Nephron (organoid): ENCODE data around the gene UBE2QL1.

Experiments
- H3K27ac Mint-ChIP-seq, 3 experiments: 2 replicates each; pipeline ENCODE4 v1.8.0; 2020; ENCODE audit warnings: mixed read lengths in 3 of 3, mild to moderate bottlenecking in 2 of 3, moderate library complexity in 1 of 3
- H3K27me3 Mint-ChIP-seq: 2 replicates; pipeline ENCODE4 v1.8.0; 2021; ENCODE audit warnings: low read depth, mild to moderate bottlenecking, moderate library complexity, mixed read lengths
- H3K36me3 Mint-ChIP-seq: 2 replicates; pipeline ENCODE4 v1.8.0; 2020; ENCODE audit warnings: low read depth, mixed read lengths
- H3K4me1 Mint-ChIP-seq: 2 replicates; pipeline ENCODE4 v1.8.0; 2020; ENCODE audit warnings: mixed read lengths
- H3K4me3 Mint-ChIP-seq, 3 experiments: 2 replicates each; pipeline ENCODE4 v1.8.0; 2020; ENCODE audit warnings: mild to moderate bottlenecking in 3 of 3, mixed read lengths in 3 of 3, moderate library complexity in 2 of 3
- H3K9me3 Mint-ChIP-seq: 2 replicates; pipeline ENCODE4 v1.8.0; 2020; ENCODE audit warnings: mixed read lengths
- CTCF ChIP-seq, 3 experiments: fragments of 200-600 bp; sonication (generic); IDR thresholded peaks; one replicate each; pipeline ENCODE4 v1.5.0; 2021; ENCODE audit warnings: antibody characterized with exemption in 3 of 3; ENCODE audit not compliant: unreplicated experiment in 3 of 3

UBE2QL1 gene

GRCh38 chr5:6469836-6470235 lies 21.2 kb downstream of the UBE2QL1 start:
- no peak for TF ChIP-seq CTCF (IDR thresholded peaks at IDR 0.05; ENCODE audit: unreplicated experiment in 3 of 3)
- Mint-ChIP-seq H3K4me3 (no peak overlapping the region), H3K27ac (no peak overlapping the region), H3K4me1 (peaks cover 6% of the 10 kb centered on the region), H3K27me3 (peaks cover 18% of the 10 kb centered on the region), H3K9me3 (no peaks in the 10 kb centered on the region), H3K36me3 (no peaks in the 10 kb centered on the region)

GRCh38 chr5:6470672-6471071 lies 22.0 kb downstream of the UBE2QL1 start:
- H3K36me3 Mint-ChIP-seq, result no peaks in the 10 kb centered on the region
- peaks cover 15% of the 10 kb centered on the region for H3K27me3 Mint-ChIP-seq
- no peak for TF ChIP-seq CTCF (IDR thresholded peaks at IDR 0.05; ENCODE audit: unreplicated experiment in 3 of 3)
- H3K4me3 Mint-ChIP-seq, result no peak overlapping the region
- H3K4me1 Mint-ChIP-seq, result peaks cover 6% of the 10 kb centered on the region
- H3K9me3 Mint-ChIP-seq, result no peaks in the 10 kb centered on the region
- no peak overlapping the region for H3K27ac Mint-ChIP-seq

GRCh38 chr5:6471252-6471651 lies 22.6 kb downstream of the UBE2QL1 start:
- H3K27me3 Mint-ChIP-seq, result peaks cover 15% of the 10 kb centered on the region
- H3K4me1 Mint-ChIP-seq, result peaks cover 6% of the 10 kb centered on the region
- H3K9me3 Mint-ChIP-seq, result no peaks in the 10 kb centered on the region
- no peak overlapping the region for H3K4me3 Mint-ChIP-seq
- no peaks in the 10 kb centered on the region for H3K36me3 Mint-ChIP-seq
- H3K27ac Mint-ChIP-seq, result no peak overlapping the region
- TF ChIP-seq CTCF (IDR thresholded peaks at IDR 0.05; ENCODE audit: unreplicated experiment in 3 of 3), result no peak

GRCh38 chr5:6472792-6473191 lies 24.1 kb downstream of the UBE2QL1 start:
- Mint-ChIP-seq H3K4me3 (no peak overlapping the region), H3K4me1 (peaks cover 4% of the 10 kb centered on the region), H3K27ac (no peak overlapping the region), H3K36me3 (no peaks in the 10 kb centered on the region), H3K27me3 (peaks cover 15% of the 10 kb centered on the region), H3K9me3 (no peaks in the 10 kb centered on the region)
- no peak for TF ChIP-seq CTCF (IDR thresholded peaks at IDR 0.05; ENCODE audit: unreplicated experiment in 3 of 3)

GRCh38 chr5:6473284-6473683 lies 24.6 kb downstream of the UBE2QL1 start:
- TF ChIP-seq CTCF (IDR thresholded peaks at IDR 0.05; ENCODE audit: unreplicated experiment in 3 of 3), result no peak
- Mint-ChIP-seq H3K9me3 (no peaks in the 10 kb centered on the region), H3K27me3 (peaks cover 11% of the 10 kb centered on the region), H3K27ac (no peak overlapping the region), H3K4me1 (no peaks in the 10 kb centered on the region), H3K36me3 (no peaks in the 10 kb centered on the region), H3K4me3 (no peak overlapping the region)

GRCh38 chr5:6475626-6476312 lies 27.1 kb downstream of the UBE2QL1 start:
- Mint-ChIP-seq H3K27ac (no peak overlapping the region), H3K4me1 (no peaks in the 10 kb centered on the region), H3K27me3 (peaks cover 8% of the 10 kb centered on the region), H3K4me3 (no peak overlapping the region), H3K36me3 (no peaks in the 10 kb centered on the region), H3K9me3 (no peaks in the 10 kb centered on the region)
- no peak for TF ChIP-seq CTCF (IDR thresholded peaks at IDR 0.05; ENCODE audit: unreplicated experiment in 3 of 3)
